K562 (cell line): ENCODE data around the gene PRCC.

Experiments
- POLR2A ChIP-seq: fragments of 450-650 bp; conservative IDR thresholded peaks from 2 replicates; pipeline ENCODE4 v1.6.1; 2016
- SAP30 ChIP-seq: fragments of 200-600 bp; sonication (generic); IDR thresholded peaks from 2 replicates; pipeline ENCODE4 v1.6.1; 2012; ENCODE audit warnings: borderline replicate concordance, low read depth, mild to moderate bottlenecking, moderate library complexity, low read length, control low read depth, inconsistent platforms; ENCODE audit not compliant: insufficient read depth, poor library complexity, severe bottlenecking

DNA sequence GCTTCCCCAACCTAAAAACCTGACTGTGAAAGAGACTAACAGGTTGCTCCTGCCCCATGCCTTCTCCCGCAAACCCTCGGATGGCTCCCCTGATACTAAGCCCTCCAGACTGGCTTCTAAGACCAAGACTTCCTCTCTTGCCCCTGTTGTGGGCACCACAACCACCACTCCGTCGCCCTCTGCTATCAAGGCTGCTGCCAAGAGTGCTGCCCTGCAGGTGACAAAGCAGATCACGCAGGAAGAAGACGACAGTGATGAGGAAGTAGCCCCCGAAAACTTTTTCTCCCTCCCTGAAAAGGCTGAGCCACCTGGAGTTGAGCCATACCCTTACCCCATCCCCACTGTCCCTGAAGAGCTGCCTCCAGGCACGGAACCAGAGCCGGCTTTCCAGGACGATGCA lies 19.3 kb downstream of the PRCC start:
- TF ChIP-seq SAP30 (no peak), POLR2A (no peak)
